GM21381 (cell line): ENCODE measurements around the gene MYO3A.

Source experiments
- ATAC-seq: cut with Tn5 transposase; IDR thresholded peaks from one replicate; pipeline ENCODE4 v1.9.1; 2021; ENCODE audit warnings: mild to moderate bottlenecking, moderate library complexity; ENCODE audit not compliant: unreplicated experiment

The MYO3A gene

DNA sequence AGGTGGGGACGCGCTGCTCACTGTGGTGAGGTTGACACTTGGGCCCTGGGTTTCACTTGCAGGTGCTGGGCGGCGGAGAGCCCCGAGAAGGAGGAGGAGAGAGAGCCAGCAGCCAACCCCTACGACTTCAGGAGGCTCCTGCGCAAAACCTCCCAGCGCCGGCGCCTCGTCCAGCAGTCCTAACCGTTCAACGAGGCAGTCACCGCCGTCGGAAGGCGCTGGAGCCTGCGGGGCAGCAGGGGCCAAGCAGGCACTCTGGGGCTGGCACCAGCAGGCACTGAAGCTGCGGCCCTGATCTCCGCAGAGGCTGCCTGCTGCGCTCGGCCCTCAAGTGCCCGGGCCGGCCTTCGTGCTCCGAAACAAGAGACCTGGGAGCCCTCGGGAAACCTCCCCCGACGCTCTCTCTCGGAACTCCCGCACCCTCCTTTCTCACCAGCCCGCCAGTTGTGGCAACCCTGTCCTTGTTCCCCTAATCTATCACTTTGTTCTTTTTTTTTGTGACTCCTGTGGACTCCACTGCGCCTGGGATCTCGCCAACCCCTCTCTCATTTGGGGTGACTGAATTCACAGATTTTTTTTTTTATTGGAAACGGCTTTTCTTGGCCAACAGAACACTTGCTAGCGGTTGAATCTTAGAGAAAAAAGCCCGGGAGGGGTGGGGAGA lies 277.9 kb downstream of the MYO3A start:
- ATAC-seq: no peak

DNA sequence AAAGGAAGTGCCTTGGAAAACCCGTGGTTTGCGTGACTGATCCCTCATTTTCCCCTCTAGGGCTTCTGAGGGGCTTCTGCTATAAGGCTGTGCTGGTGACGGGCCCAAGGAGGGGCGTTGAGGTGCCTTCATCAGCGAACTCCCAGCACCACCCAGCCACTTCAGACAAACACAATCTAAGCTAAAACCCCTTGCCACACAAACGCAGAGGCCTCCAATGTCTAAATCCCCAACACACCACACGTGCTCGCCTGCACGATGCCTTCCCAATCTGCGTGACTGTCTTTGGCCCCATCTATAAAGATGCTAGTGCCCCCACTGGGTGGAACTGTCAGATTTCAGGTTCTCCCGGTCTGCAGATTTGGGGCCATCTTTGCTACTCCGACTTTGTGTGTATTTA lies 278.5 kb downstream of the MYO3A start:
- ATAC-seq: no peak

- no peak for ATAC-seq
Observed at GRCh38 chr10:26213157-26213800, 279.2 kb downstream of the MYO3A start.

GRCh38 chr10:26214004-26214403 lies 280.0 kb downstream of the MYO3A start:
- ATAC-seq: no peak

DNA sequence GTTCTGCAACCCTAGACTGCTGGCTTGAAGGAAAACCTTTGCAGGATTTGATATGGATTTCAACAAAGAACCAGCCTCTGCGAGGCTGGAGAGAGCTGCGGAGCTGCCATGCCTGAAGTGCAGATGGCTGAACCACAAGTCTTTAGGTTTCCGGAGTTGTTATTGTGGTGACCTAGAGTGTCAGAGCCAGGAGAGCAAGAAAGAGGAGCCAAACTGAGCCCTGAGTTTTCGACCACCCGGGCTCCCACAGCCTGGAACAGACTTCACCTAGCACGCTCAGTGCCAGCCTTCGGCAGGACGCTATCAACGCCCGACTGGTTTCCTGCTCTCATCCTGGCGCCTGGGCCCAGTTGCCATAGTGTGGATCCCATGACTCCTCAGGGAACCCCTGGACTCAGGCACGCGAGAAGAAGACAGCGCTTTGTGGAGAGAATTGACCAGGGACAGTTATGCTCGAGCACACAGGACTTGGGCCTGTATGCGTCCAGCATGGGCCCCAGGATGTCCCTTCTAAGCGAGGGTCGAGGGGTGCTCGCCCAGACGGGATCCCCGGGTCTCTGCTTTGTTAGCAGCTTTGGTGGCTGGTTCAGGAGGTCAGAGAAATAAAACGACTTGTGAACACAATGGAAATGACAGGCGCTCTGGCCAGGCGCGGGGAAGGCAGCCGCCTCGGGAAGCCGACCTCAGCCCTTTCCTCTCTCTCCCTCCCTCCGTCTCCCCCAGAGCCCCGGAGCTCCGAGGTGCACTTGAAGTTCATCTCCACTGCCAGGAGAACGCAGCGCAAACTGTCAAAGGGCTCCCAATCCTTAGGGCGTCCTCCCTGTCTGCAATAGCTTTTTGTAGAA lies 280.7 kb downstream of the MYO3A start:
- ATAC-seq: no peak

DNA sequence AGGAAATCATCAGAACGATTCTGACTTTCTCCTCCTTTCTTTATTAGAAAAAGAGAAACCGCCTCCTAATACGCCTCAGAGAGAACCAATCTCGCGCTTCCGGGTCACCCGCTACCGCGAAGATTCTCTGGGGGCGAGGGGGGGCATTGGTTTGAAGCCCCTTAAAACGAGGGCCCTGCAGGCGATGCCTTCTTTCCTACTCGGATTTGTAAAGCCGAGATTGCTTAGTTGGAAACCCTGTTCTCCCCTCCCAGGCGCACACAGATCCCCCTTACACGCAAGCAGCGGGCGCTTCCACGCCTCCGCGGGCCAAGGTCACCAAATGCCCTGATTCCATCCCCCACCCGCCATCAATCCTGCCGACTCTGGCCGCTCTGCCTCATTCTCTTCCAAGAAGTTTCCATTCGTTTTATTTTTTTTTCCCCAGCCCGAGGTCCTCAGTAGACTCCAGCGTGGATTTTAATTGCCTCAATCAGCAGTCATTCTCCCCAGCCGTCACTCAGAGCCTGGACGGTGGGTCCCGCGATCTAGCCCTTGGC lies 281.4 kb downstream of the MYO3A start:
- no peak for ATAC-seq

DNA sequence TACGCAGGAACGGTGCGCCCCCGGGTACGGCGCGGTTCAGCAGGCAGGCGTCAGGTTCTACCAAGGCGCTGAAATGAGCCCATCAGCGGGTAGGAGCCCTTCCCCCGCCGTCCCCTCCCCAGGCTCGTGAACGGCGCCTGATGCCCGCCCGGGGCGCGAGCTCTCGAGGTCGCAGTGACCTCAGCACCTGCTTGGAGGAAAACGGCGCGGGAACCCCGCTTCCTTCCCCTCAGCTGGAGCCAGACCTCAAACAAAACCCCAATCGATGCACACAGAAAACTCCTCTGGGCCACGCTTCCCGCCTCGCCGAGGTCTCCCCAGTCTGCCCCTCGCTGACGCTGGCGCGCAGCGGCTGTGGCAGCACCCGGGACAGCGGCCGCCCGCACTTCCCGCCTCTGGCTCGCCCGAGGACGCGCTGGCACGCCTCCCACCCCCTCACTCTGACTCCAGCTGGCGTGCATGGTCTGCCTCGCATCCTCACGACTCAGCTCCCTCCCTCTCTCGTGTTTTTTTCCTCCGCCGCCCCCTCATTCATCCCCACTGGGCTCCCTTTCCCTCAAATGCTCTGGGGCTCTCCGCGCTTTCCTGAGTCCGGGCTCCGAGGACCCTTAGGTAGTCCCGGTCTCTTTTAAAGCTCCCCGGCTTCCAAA lies 282.0 kb downstream of the MYO3A start:
- no peak for ATAC-seq

DNA sequence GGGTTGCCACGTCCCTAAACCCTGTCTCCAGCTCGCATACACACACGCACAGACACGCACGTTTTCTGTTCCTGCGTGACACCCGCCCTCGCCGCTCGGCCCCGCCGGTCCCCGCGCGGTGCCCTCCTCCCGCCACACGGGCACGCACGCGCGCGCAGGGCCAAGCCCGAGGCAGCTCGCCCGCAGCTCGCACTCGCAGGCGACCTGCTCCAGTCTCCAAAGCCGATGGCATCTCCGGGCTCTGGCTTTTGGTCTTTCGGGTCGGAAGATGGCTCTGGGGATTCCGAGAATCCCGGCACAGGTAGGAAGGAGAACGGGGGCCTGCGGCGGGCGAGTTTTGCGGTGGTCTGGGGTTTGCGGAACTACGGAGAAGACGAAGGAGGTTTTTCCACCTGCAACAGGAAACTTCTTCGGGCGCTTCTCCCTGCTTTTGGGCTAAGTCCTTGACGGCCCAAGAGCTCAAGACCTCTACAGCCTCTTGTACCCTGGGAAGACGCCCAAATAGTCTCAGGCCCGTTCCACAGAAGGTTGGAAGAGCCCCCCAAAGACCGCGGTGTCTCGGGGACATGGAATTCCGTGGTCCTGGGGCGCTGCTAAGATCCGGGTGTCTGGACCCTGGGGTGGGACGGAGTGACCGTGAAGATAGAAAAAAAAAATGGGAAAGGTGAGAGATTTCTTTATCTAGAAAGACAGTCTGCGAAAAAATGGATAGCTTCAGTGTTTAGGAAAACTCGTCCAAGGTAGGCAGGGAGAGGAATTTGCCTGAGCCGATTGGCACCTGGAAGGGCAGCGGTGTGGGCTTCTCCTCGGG lies 282.8 kb downstream of the MYO3A start, which contains the start of gene GAD2:
Gene GAD2 (plus strand): TSS at position 190 of the 811 bp plus-strand sequence. CDS start 36 bp downstream, at position 226.
- ATAC-seq: no peak

DNA sequence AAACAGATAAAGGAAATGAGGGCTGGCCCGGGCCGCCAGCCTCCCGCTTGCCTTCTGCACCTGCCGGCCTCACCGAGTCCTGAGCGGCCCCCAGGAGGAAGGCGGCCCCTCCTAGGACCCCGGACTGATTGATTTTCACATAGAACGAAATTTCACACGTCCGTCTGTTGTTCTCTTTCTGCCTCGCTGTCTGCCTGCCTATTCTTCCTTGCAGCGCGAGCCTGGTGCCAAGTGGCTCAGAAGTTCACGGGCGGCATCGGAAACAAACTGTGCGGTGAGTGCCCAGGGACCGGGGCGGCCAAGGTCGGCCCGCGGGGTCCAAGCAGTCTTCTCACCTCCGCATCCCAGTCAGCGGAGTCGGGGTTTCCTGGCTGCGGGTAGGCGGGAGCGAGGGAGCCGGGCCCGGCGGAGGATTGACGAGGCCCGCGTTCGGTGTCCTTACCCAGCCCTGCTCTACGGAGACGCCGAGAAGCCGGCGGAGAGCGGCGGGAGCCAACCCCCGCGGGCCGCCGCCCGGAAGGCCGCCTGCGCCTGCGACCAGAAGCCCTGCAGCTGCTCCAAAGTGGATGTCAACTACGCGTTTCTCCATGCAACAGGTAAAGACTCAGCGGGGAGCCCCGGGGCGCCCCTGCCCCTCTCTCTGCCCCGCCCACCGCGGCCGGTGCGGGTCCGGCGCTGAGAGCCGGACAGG lies 283.5 kb downstream of the MYO3A start:
- no peak for ATAC-seq

GRCh38 chr10:26219676-26220075 lies 285.6 kb downstream of the MYO3A start:
- no peak for ATAC-seq

GRCh38 chr10:26220901-26221300 lies 286.9 kb downstream of the MYO3A start:
- ATAC-seq: no peak

- ATAC-seq: no peak
Observed at GRCh38 chr10:26221541-26221940, 287.5 kb downstream of the MYO3A start.

- ATAC-seq: no peak
Observed at GRCh38 chr10:26222563-26222962, 288.5 kb downstream of the MYO3A start.

- ATAC-seq: no peak
Observed at GRCh38 chr10:26225322-26225721, 291.3 kb downstream of the MYO3A start.

- ATAC-seq: no peak
Observed at GRCh38 chr10:26227786-26228185, 293.8 kb downstream of the MYO3A start.

GRCh38 chr10:26232174-26232573 lies 298.1 kb downstream of the MYO3A start:
- ATAC-seq: no peak

DNA sequence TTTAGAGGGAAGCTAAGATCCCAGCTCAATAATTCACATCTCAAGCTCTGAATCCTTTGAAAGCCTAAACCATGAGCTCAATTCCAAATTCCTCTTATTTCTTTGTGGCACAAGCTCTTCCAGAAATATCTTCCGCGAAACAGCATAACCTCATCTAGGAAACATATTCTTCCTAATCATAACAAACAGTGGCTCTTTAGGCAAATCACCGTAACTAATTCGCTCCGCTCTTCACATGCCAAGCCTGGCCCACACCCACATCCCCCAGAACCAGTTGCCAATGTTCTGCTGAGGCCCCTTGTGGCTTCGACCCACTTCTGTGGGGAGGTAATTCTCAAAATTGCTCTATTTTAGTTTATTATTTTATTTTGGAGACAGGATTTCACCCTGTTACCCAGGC lies 301.7 kb downstream of the MYO3A start:
- ATAC-seq: no peak

DNA sequence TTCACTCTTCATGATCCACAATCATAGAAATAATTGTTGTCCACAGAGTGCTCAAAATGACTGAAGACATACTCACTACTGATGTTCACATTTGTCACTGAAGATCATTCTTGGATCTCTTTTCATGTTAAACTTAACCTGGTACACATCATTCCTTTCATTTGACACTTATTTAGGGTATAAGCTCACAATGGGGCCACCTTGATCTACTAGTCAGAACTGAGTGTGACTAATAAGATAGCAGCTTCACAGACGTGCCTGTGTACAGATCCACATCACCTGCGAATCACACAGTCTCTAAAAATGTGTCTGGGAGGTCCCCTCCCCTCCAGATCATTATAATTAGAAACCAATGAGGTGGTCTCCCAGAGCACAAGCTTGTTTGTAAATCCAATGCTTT lies 304.3 kb downstream of the MYO3A start:
- no peak for ATAC-seq

DNA sequence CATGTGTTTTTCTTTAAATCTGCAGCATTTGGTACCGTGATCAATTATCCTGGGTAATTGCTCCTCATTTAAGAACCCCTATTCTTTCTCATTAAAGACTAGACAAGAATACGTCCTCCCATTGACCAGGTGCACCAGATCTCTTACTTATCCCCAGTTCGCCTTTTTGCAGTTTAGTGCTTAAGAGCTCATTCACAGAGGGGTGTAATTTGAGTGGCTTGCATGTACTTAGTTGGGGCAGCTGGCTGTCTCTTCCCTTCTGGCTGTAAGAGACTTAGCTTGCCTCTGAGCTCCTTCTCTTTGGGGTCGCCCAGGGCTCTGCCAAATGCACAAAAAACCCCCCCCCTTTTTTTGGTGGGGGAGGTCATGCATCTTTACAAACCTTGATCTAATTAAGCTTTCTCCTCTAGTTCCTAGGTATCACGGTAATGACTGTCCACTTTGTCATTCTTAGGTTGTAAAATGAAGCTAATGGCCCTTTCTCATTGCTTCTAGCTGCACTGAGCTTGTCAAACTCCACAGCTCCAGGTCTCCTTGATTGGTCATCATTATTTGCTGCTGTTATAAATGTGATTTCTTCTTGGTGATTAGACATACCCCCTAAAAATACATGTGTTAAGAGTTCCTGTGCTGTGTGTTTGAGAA lies 308.8 kb downstream of the MYO3A start:
- ATAC-seq: no peak
